K562 (cell line): Measurements from ENCODE around the gene B2M. TPM values are rescaled to one million over a fixed set of nuclear protein-coding genes. Genes with fewer than 3 reads are reported as not detected.

Source experiments
- ATAC-seq: fragments of 200-7000 bp; cut with Tn5 transposase; 3 replicates; pipeline ENCODE4 v1.9.1; 2020; ENCODE audit warnings: moderate library complexity
- BruUV-seq: library from RNA; stranded (reverse); fragments of 400-500 nt; replicated peaks from 2 replicates; lab custom pipeline; 2021; lab: Mats Ljungman, UMichigan
- CTCF ChIA-PET: fragments of 300-600 bp; formaldehyde crosslinking; extraction: SDS; loops from one replicate; lab custom pipeline; 2021; ENCODE audit warnings: low intra/inter-chr PET ratio; lab: Yijun Ruan, JAX
- POLR2A ChIA-PET: fragments of 300-600, 350-650 bp; sonication (Branson Sonifier 250); formaldehyde crosslinking; extraction: SDS; loops from one replicate; lab custom pipeline; 2021; ENCODE audit warnings: antibody characterized with exemption, inconsistent platforms; lab: Yijun Ruan, JAX
- DNase-seq, 4 experiments: peaks; one replicate each; pipeline versions ENCODE4 v3.0.0 to v3.0.0-alpha.2; 2011 to 2018; ENCODE audit warnings: low spot score in 3 of 4, mixed read lengths in 3 of 4; ENCODE audit errors: extremely low read depth in 1 of 4
- FAIRE-seq: peaks from 2 replicates; lab custom pipeline; 2011; peaks lifted over from hg19 to GRCh38; lab: Jason Lieb, UNC
- H2AFZ ChIP-seq: 2 replicates; pipeline ENCODE4 v1.6.0; 2011; ENCODE audit warnings: low read depth, low read length, control low read depth, inconsistent platforms
- H3K27ac ChIP-seq: fragments of 200-600 bp; 3 replicates; pipeline ENCODE4 v1.8.0; 2011; ENCODE audit warnings: low read depth, mild to moderate bottlenecking, control low read depth, inconsistent platforms, low read length, moderate library complexity, mixed read lengths; ENCODE audit errors: extremely low read depth
- H3K27me3 ChIP-seq, 2 experiments: fragments of 300-600 bp in 1 of 2; 2 replicates in 1 of 2; 3 replicates in 1 of 2; pipeline versions ENCODE4 v1.6.0 to v1.8.0; 2011; ENCODE audit warnings: inconsistent platforms in 2 of 2, low read length in 2 of 2, mild to moderate bottlenecking in 1 of 2, mixed read lengths in 1 of 2, moderate library complexity in 1 of 2; ENCODE audit not compliant: control insufficient read depth in 2 of 2, insufficient read depth in 2 of 2
- H3K36me3 ChIP-seq: fragments of 300-600 bp; 3 replicates; pipeline ENCODE4 v1.8.0; 2011; ENCODE audit warnings: mild to moderate bottlenecking, low read length, inconsistent platforms; ENCODE audit not compliant: control insufficient read depth, insufficient read depth
- H3K4me1 ChIP-seq, 2 experiments: fragments of 200-600 bp in 1 of 2; replicated peaks in 1 of 2; 2 replicates in 1 of 2; 3 replicates in 1 of 2; pipeline versions ENCODE4 v1.5.1 to v1.8.0; 2011; ENCODE audit warnings: inconsistent platforms in 2 of 2, low read length in 2 of 2, mild to moderate bottlenecking in 1 of 2, mixed read lengths in 1 of 2, moderate library complexity in 1 of 2; ENCODE audit not compliant: control insufficient read depth in 2 of 2, insufficient read depth in 2 of 2
- H3K4me2 ChIP-seq: 2 replicates; pipeline ENCODE4 v1.6.1; 2011; ENCODE audit warnings: low read length, control low read depth, inconsistent platforms, mixed read lengths; ENCODE audit not compliant: insufficient read depth
- H3K4me3 ChIP-seq: fragments of 200-600 bp; sonication (generic), shearing (Covaris generic); 2 replicates; pipeline ENCODE4 v1.5.1; 2016; ENCODE audit warnings: control low read depth, inconsistent platforms
- H3K79me2 ChIP-seq: fragments of 200-600 bp; 3 replicates; pipeline ENCODE4 v1.8.0; 2011; ENCODE audit warnings: low read length, inconsistent platforms; ENCODE audit not compliant: control insufficient read depth, insufficient read depth
- H3K9ac ChIP-seq, 2 experiments: 2 replicates each; pipeline versions ENCODE4 v1.6.0 to v1.6.1; 2011; ENCODE audit warnings: low read depth in 2 of 2, low read length in 2 of 2, control low read depth in 1 of 2, inconsistent platforms in 1 of 2, mild to moderate bottlenecking in 1 of 2, mixed read lengths in 1 of 2; ENCODE audit not compliant: insufficient read depth in 1 of 2
- H3K9me1 ChIP-seq: one replicate; pipeline ENCODE4 v1.6.0; 2011; ENCODE audit warnings: inconsistent platforms, mild to moderate bottlenecking, low read length, moderate library complexity; ENCODE audit not compliant: control insufficient read depth, insufficient read depth
- H3K9me3 ChIP-seq: replicated peaks from 2 replicates; pipeline ENCODE4 v1.5.1; 2011; ENCODE audit warnings: low read depth, low read length, inconsistent platforms; ENCODE audit not compliant: control insufficient read depth, insufficient read depth
- H4K20me1 ChIP-seq: replicated peaks from 2 replicates; pipeline ENCODE4 v1.6.1; 2011; ENCODE audit warnings: low read length, inconsistent platforms, mixed read lengths; ENCODE audit not compliant: control insufficient read depth, insufficient read depth
- CEBPB ChIP-seq: fragments of 450-650 bp; IDR thresholded peaks from 2 replicates; pipeline ENCODE4 v1.6.1; 2016; ENCODE audit warnings: missing genetic modification characterization, missing compliant biosample characterization
- ESRRA ChIP-seq: fragments of 450-650 bp; IDR thresholded peaks from 2 replicates; pipeline ENCODE4 v1.6.1; 2014; ENCODE audit warnings: low read depth, mild to moderate bottlenecking, moderate library complexity, borderline replicate concordance
- GTF3C2 ChIP-seq: IDR thresholded peaks from 3 replicates; pipeline ENCODE4 v1.6.1; 2011; ENCODE audit warnings: borderline replicate concordance, mild to moderate bottlenecking, moderate library complexity; ENCODE audit not compliant: insufficient read length; ENCODE audit errors: extremely low read depth
- ILF3 ChIP-seq: fragments of 450-650 bp; IDR thresholded peaks from 2 replicates; pipeline ENCODE4 v1.6.1; 2018; ENCODE audit warnings: antibody characterized with exemption, mild to moderate bottlenecking, moderate library complexity, borderline replicate concordance
- MBD1 ChIP-seq: fragments of 250-450 bp; sonication (Bioruptor Pico); IDR thresholded peaks from 2 replicates; pipeline ENCODE4 v1.8.0; 2022; ENCODE audit warnings: inconsistent platforms
- NR4A1 ChIP-seq, 2 experiments: fragments of 250-450 bp in 1 of 2; fragments of 450-650 bp in 1 of 2; sonication (Bioruptor Pico) in 1 of 2; IDR thresholded peaks; 2 replicates each; pipeline versions ENCODE4 v1.4.0 to v1.6.1; 2016 to 2020; ENCODE audit warnings: mild to moderate bottlenecking in 2 of 2, missing compliant biosample characterization in 1 of 2, missing genetic modification characterization in 1 of 2, moderate library complexity in 1 of 2
- PCBP1 ChIP-seq: fragments of 200-400 bp; formaldehyde crosslinking; IDR thresholded peaks from 2 replicates; pipeline ENCODE4 v1.6.1; 2018; ENCODE audit warnings: mild to moderate bottlenecking, low read depth, low read length; ENCODE audit not compliant: poor library complexity, severe bottlenecking
- ZC3H4 ChIP-seq: sonication (generic); formaldehyde crosslinking; IDR thresholded peaks from 2 replicates; pipeline ENCODE4 v1.9.0; 2021; ENCODE audit warnings: missing genetic modification reagents, borderline replicate concordance
- ZNF175 ChIP-seq: fragments of 200-800 bp; sonication (Bioruptor generic); IDR thresholded peaks from 2 replicates; pipeline ENCODE4 v1.6.1; 2016; ENCODE audit warnings: low read depth, mild to moderate bottlenecking, missing genetic modification characterization, missing compliant biosample characterization
- WGBS: fragments of 100-300 bp; shearing (Covaris generic); methylation state at CpG from one replicate; pipeline ENCODE4 v1.1.6; 2016; ENCODE audit warnings: low coverage, mixed read lengths; ENCODE audit not compliant: insufficient coverage; ENCODE audit errors: missing lambda C conversion rate; 5-methylcytosine and 5-hydroxymethylcytosine counted together
- in situ Hi-C: fragments of 300-500 bp; cut with MboI; formaldehyde crosslinking; loops from 4 replicates; pipeline ENCODE4 v1.15.0; 2018; ENCODE audit warnings: inconsistent platforms, mixed read lengths
- intact Hi-C: fragments of 100-400 bp; cut with micrococcal nuclease; formaldehyde crosslinking; loops from 2 replicates; pipeline ENCODE4 v1.14.2; 2022
- polyA plus RNA-seq, 8 experiments: library from polyadenylated mRNA; depleted of rRNA in 4 of 8; stranded (reverse) in 5 of 8; unstranded in 3 of 8; fragments of >200 nt; fragmentation: Nextera tagmentation in 2 of 8; fragmentation: Illumina TruSeq in 1 of 8; extraction: Ambion mirVana in 2 of 8; extraction: Trizol in 1 of 8; gene quantifications; 2 replicates each; pipeline versions ENCODE4 v1.2.1 to v1.2.3, GENCODE V29; 2011 to 2014; ENCODE audit warnings: inconsistent platforms in 1 of 8, missing spikeins in 1 of 8
- total RNA-seq, 7 experiments: library from RNA; depleted of rRNA in 6 of 7; stranded (reverse); fragments of >200 nt in 6 of 7; fragmentation: Illumina TruSeq in 2 of 7; extraction: Trizol in 2 of 7; gene quantifications; 2 replicates each; pipeline versions ENCODE4 v1.2.1 to v1.2.3, GENCODE V29; 2011 to 2021; ENCODE audit warnings: low replicate concordance in 1 of 7

Gene B2M
- total and polyA plus RNA-seq, 9 of the 15 experiments (the other 6 are each of a cell fraction or from before 2014, with no cell fraction given): 460 to 3,138 (median 1,032) TPM

GRCh38 chr15:44711743-44712345 lies 527 bp downstream of the B2M start (continued):
- TF ChIP-seq ILF3 (no peak), ZC3H4 (CRISPR knock-in tag) (peak; percentile 80)

GRCh38 chr15:44712346-44713005 lies 1.2 kb downstream of the B2M start:
- Histone ChIP-seq H3K36me3 (peaks cover 34% of the 10 kb centered on the region), H3K79me2 (peaks cover 49% of the 10 kb centered on the region), H3K9me1 (peaks cover 3% of the 10 kb centered on the region), H3K9ac (peak overlapping the region; percentile 78 to 88), H4K20me1 (0 out of 2 replicates have a peak, but pooled peaks cover 4% of the 10 kb centered on the region), H3K27me3 (no peaks in the 10 kb centered on the region), H3K4me3 (peak overlapping the region; percentile 74), H3K4me1 (peaks cover 5 to 14% of the 10 kb centered on the region in 2 experiments; a peak in 4 of 5 replicates), H3K4me2 (peak overlapping the region; percentile 86), H2AFZ (peak overlapping the region; percentile 96), H3K9me3 (no peaks in the 10 kb centered on the region), H3K27ac (peak overlapping the region; percentile 90)
- in situ Hi-C loops: no loop called here
- ATAC-seq (peak; percentile 61), FAIRE-seq (peak; percentile 80), DNase-seq (peak in 3 of 4 experiments; percentile 15 to 85 (median 59))
- CTCF ChIA-PET: interaction anchor here (0.7 kb wide), 4 partner anchors 16 to 213 kb away, joined by 3 to 4 read pairs (median 3); no protein-coding TSS in a partner anchor
- BruUV-seq: no TSS peak
- whole genome bisulfite sequencing: under 1% methylated on average over 24 of the region's 24 CpGs
- intact Hi-C loops: loop anchor here (1.0 to 10.0 kb wide), 4 partner anchors 26 to 212 kb away; partner anchors contain the start of gene SPG11
- POLR2A ChIA-PET: interaction anchor here (0.5 to 5.4 kb wide), 23 partner anchors 12 to 868 kb away, joined by 3 to 136 read pairs (median 5); partner anchors contain the start of genes SPG11 and TRIM69
- TF ChIP-seq ZNF175 (no peak), GTF3C2 (no peak), MBD1 (CRISPR knock-in tag) (no peak), ESRRA (no peak), CEBPB (tag) (no peak), NR4A1 (CRISPR knock-in tag; IDR thresholded peaks at IDR 0.05) (no peak), NR4A1 (tag; IDR thresholded peaks at IDR 0.05) (no peak), PCBP1 (no peak)
